ELR (cell line): ENCODE measurements around the gene COL9A2.

Experiments
- DNase-seq: peaks from one replicate; pipeline ENCODE4 v3.0.0-alpha.2; 2015; ENCODE audit warnings: low read depth

The COL9A2 gene

GRCh38 chr1:40257688-40258444, 59.2 kb downstream of the COL9A2 start, which contains the start of gene ZMPSTE24:
TSS of gene ZMPSTE24 (plus strand) at chr1:40258236. CDS start at chr1:40258272, 36 bp downstream.
- DNase-seq, result peak; percentile 99

- no peak for DNase-seq
Observed at GRCh38 chr1:40257313-40257687, 59.8 kb downstream of the COL9A2 start.

GRCh38 chr1:40256401-40257084, 60.5 kb downstream of the COL9A2 start:
- peak; percentile 38 for DNase-seq

GRCh38 chr1:40255231-40255630, 61.9 kb downstream of the COL9A2 start:
- DNase-seq, result no peak

GRCh38 chr1:40252601-40253000, 64.5 kb downstream of the COL9A2 start:
- no peak for DNase-seq

GRCh38 chr1:40251456-40251855, 65.6 kb downstream of the COL9A2 start:
- DNase-seq, result no peak
